Hematopoietic multipotent progenitor cell treated with erythropoietin and hydrocortisone succinate and interleukin-3 and kit ligand, for 8 days (in vitro differentiated cells): ENCODE data around the gene KRCC1.

ENCODE experiments used
- DNase-seq: peaks from one replicate; pipeline ENCODE4 v3.0.0-alpha.2; 2015

KRCC1 gene

DNA sequence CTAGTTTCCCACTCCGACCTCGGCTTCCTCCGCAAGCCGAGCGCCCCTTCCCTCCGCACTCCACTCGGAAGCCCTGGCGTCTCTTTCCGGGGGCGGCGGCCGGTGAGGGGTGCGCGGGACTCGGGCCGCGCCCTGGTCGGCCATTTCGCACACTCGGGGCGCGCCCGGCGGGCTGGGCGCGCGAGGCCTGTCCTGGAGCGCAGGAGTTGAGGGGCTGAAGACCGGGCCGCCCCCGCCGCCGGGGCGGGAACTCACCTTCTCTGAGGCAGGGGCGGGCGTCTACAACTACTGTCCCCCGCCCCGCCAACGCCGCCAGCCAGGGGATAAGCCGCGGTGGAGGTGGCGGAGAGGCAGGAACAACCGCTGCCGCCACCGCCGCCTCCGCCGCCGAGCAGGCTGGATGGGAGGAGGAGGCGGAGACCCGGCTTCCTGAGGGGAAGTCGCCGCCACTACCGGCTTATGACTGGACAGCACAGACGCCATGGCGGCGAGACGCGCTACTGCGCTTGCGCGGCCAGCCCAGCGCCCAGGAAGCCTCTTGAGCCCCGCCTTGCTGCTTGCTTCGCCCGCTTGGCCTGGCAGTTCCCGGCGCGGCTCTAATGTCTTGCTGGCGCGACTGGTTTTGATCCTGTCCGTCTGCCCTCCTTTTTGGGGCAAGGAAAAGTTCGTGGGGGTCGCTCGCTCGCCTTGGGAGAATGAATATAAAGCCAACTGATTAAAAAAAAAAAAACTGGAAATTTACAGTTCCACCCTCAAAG lies at the start of gene KRCC1:
Gene KRCC1 (minus strand): TSS at position 413 of the 758 bp plus-strand sequence. CDS start 27,220 bp downstream, outside the sequence.
- peak; percentile 95 for DNase-seq

DNA sequence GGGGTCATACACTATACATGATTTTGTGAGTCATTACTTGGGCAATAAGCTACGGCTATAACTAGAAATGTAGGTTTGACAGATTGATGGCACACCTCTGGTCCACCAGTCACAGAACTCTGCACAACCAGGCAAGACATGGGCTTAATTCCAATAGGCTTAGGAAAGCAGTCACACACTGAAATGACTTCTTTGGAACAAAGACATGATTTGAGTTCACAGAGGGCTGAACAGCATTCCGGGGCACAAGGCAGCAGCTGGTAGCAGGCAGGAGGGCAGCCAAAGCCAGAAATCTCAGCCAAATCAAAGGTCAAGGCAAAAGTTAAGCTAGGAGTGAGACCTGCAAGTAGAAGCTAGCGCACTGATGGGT lies 44.9 kb upstream of the KRCC1 start:
- DNase-seq: no peak

DNA sequence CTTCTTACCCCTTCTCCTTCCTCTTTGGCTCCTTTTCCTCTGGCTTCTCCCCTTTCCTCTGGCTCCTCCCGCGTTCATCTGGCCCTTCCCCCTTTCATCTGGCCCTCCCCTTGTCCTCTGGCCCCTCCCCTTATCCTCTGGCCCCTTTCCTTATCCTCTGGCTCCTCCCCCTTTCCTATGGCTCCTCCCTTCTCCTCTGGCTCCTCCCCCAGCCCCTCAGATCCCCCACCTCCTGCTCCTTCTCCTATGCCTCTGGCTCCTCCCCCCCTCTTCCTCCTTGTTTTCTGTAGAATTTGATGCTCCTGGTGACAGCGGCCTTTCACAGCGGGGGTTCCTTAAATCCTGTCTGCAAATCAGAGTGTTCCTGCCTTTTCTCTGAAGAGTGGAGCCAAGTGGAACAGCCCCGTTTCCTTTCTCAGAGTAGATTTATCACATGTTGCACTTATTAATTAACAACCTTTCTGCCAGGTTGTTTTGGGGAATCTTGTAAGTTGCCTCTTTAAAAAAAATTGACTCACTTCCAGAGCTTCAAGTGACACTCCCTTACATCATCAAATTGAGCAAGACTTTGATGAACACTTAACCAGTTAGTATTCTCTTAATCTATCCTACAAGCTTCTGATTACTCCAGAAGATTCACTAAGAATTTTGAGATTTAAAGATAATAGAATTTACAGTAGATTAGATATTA lies 44.4 kb upstream of the KRCC1 start:
- DNase-seq: no peak

DNA sequence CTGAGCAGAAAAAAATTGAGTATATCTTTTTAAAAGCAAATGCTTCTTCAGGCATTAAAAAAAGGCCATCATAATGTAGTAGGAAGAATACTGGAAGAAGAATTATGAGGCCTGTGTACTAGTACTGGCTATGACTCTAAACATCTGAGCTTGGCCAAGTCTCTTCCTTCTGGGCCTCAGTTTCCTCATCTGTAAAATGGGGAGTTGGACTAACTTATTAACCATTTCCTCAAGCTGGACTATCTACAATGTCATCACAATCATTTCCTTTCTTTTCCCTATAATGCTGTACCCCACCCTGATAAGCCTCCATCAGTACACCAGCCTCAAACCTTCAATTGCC lies 42.9 kb upstream of the KRCC1 start:
- DNase-seq: no peak

DNA sequence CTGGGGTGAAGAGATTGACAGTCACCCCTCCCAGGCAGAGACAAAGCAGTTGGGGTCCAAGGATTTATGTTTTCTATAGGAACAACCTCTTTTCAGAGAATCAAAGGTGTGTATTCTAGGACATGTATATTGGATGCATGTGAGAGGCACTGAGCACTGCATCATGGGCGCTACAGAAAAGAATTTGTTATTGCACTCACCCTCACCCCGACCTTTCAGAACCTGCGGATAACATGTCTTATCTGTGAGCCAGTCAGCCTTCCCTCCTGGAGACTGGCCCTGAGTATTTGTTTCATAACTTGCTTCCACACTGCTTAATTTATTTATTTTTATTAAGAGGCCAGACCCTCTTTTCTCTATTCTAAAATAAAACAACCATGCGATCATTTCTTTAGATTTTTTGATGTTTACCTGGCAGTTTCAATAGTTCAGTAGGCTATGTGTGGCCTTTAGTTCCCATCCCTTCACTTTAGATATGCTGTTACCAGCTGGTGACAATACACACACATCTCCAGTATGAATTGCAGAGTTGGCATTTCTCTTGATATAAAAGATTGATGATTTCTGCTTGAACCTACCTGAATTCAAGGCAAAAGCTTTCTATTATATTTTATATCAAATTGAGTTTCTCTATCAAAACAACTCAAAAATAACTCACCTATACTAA lies 42.4 kb upstream of the KRCC1 start:
- no peak for DNase-seq

DNA sequence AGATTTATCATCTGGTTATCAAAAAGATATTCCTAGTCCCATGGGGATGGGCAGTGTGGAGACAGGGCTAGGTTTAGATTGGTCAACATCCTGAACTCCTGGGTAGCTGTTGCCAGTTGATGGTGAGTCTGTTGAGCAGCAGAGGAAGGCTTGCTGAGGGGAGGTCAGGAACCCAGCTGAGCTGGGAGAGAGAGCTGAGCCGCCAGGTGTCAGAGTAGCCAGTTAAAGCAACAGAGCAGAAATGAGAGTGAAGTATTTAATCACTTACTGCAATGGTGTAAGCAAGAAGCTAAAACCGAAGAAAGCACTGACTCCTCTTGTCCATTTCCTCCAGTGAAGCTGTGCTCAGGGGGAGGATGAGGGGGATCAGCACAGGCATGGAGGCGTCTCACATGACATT lies 41.6 kb upstream of the KRCC1 start:
- DNase-seq: no peak

DNA sequence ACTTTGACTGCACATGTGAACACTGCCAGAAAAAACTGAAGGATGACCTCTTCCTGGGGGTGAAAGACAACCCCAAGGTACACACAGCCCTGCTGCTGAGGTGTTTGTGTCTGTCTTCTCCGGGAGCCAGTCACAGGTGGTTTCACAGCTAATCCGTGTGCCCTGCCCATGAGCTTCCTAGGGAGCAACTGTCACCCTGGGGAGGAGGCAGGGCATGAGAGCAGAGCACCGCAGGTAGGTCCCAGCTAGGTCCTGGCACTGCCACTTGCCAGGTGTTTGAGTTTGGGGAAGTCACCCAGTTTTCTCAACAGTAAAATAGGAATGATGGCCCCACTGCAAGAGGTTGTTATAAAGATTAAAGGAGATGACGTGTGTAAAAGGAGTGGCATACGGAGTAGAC lies 41.1 kb upstream of the KRCC1 start:
- DNase-seq: no peak

DNA sequence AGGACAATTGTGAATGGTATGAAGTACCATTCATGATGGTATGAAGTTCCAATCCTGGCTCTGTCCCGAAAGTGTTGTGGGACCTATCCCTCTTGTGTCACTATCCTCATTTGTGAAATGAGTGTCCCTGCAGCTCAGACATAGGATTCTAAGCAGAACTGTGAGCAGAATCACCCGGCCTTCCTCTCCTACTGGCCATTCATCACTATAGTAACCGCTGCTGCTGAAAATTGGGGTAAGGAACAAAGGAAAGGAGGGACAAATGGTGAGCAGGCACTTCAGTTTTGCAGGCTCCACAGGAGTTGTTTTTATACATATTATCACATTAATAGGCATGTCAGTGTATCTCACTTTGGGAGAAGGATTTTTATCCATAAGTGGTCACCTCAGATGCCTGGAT lies 39.4 kb upstream of the KRCC1 start:
- DNase-seq: no peak

DNA sequence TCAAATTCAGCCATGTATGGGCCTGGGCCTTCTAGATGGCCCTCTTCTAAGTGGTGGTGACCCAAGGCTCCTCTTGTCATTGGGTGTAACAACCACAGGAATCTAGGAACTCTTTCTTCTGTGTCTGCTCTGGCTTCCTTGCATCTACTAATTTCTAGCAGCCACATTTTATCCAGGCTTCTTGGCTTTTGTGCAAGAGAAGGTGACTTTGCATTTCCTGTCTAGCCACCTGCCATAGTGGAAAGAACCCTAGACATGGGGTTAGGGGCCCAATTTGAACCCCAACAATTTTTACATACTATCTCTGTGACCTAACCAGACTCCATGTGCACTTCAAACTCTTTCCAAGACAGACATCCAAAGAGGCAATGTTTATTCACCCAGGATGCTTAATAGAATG lies 37.2 kb upstream of the KRCC1 start:
- no peak for DNase-seq

DNA sequence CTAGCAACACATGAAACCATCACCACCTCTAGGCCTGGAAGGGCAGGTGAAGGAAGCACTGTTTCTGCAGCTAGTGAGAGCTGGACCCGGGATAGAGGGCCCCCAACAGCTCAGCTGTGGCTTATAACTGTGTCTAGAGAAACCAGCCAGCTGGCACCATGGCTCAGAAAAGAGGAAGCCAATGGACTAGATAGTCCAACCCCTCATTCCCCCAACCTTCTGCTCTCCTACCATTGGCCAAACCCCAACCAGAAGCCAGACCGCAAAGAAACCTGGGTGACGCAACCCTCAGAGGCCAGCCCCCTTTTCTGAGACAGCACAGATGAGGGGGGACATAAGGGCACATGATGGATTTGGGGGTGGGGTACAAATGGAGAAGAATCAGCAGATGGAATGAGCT lies 36.4 kb upstream of the KRCC1 start:
- DNase-seq: no peak

DNA sequence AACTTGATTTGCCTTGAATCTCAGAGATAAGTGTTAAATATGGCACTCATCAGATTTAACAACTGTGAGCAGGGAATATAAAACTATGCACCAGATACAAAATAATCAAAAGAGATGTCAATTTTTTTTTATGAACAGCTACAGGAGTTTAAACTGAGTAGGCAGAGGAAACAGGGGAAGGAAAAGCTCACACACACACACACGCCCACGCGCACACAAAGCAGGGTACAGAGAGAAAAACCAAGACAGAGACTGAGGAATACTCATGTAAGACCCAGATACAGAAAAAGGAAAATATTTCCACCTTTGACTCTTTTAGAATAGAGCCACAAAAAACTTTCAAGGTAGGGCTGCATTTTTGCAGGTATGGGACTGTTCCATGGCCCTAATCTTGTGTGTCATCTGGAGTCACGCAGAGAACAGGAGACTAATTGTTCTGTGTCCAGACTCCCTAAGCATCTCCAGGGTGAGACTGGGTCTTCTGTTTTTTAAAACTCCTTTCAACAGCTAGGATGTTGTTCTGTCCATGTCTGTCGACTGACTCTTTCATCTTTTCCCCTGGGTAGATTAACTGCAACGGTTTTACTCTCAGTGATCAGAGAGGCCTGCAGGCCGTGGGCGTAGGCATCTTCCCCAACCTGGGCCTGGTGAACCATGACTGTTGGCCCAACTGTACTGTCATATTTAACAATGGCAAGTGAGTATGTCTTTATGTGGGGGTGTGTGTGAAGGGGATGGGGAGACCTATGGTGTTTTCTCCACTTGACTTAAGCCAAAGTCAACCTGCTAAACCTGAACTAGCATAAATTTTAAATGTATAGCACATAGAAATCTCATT lies 35.1 kb upstream of the KRCC1 start:
- no peak for DNase-seq

DNA sequence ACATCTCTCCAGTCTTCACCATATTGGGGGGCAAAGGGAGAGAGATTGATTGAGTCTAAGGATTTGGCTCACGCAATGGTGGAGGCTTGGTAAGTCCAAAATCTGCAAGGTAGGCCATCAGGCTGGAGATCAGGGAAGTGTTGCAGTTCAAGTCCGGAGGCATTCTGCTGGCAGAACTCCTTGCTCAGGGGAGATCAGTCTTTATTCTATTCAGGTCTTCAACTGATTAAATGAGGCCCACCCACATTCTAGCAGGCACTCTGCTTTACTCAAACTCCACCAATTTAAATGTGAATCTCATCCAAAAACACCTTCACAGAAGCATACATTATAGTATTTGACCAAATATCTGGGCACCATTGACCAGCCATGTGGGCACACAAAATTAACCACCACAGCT lies 33.4 kb upstream of the KRCC1 start:
- DNase-seq: no peak

DNA sequence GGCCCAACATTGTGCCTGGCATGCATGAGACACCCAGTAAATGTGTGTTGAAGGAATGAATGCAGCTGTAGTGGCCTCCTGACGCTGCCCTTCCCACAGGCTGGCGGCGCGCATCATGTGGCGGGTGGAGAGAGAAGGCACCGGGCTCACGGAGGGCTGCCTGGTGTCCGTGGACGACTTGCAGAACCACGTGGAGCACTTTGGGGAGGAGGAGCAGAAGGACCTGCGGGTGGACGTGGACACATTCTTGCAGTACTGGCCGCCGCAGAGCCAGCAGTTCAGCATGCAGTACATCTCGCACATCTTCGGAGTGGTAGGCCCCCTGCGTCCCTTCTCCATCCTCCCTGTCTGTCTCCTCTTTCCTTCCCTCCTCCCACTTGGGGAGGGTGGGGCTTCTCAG lies 32.2 kb upstream of the KRCC1 start:
- DNase-seq: no peak

DNA sequence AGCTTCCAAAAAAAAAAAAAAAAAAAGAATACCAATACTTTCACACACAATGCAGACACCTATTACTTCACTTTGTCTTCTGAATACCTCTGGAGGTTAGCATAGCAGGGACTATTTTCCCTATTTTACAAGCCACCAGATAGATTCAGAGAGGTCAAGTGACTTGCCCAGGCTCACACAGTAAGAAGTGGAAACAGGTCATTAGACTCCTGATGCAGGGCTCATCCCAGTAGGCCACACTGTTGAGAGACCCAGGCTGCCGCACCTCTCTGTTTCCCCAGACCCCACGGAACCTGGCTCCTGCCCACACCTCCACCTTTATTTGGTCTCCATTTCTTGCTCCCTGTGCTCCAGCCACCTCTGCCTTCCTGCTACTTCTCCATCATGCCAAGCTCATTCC lies 31.5 kb upstream of the KRCC1 start:
- DNase-seq: no peak

DNA sequence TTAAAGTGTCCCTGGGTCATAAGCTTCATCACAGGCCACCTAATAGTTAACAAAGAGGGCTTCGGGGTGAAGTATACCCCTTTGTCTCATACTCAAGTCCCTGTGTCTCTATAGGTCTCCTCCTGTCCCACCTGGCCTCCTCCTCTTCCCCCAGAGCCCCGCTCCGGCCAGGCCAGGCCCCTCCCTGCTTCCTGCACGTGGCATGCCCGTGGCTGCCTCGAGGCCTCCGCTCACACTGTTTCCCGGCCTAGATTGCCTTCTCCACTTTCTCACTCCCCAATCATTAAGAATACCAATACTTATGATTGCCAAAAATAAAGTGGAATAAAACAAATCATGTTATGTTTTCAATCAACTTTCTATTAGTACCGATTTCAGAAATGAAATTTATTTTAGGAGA lies 30.8 kb upstream of the KRCC1 start:
- no peak for DNase-seq

DNA sequence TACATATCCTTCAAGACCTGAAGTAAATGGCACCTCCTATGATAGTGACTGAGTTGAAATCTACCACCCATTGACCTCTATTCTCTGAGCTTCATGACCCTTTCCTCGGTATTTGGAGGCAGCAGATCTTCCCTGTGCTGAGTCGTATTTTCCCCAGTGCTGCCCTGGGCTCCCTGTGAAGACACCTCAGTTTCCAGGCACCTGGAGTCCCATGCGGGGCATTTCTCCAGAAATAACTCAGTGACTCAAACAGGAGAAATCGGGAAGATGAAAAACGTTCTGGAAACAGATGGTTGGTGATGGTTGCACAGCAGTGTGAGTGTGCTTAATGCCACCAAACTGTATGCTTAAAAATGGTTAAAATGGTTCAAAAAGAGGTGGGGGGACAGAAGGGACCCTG lies 30.0 kb upstream of the KRCC1 start:
- no peak for DNase-seq

DNA sequence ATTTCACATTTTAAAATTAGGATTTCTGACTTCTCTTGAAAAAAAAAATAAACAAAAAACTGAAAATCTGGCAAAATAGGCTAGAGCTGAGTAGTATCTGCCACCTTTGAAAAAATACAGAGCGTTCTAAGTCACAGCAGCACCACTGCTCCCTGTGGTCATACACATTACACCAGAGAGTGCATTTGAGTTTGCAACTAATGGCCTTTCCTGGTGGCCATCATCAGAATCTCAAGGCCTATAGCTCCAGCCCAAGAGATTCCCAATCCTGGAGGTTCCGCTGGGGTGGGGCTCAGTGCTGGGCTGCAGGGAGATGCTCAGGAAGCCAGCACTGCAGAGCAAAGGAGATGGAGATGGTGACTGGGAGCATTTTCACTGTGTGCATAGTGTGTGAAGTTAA lies 29.5 kb upstream of the KRCC1 start:
- DNase-seq: no peak

DNA sequence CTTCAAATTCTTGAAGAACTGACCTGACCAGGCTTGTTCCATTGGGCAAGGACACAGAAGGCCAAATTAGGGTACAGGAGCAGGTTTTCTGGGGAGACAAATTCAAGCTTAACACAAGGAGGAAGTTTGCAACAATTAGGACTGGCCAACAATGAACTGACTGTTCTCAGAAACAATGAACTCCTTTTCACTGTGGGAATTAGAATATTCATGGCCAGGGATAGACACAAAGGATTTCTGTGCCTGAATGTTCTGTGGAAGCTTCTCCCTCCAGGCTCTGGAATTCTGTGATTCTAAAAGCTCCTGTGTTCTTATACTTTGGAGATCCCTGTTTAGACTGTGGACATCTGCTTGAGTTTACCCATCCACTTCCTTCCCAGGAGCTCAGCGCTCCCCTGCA lies 27.2 kb upstream of the KRCC1 start:
- DNase-seq: no peak

DNA sequence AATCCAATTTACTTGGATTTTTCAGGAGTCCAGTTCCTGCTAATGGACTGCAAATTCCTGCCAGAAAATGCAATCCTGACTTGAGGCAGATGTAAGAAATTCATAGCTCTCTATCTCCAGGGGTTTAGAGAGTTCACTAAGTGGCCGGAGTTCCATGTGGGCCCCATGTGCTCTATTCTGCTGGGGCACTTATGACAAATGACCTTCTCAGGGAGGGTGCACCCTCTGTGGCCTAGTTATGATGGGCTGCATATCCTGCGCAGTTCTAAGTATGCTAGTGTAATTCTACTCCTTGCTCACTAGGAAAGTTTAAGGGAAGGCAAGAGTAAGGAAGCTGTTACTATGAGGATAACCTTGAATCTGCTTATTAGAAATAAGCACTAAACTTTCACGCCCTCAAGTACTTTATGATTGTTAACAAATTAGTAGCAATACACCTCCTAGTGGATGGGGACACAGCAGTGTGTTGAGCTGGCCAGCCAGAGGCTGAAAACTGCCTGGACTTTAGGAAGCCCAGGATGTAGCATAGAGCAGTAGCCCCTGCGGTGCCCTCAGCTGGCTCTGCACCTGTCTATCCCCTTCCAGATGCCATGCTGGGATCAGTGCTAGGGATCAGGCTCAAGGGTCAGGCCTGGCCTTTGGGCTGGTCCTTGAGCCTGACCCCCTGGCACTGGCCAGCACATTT lies 26.5 kb upstream of the KRCC1 start:
- no peak for DNase-seq

DNA sequence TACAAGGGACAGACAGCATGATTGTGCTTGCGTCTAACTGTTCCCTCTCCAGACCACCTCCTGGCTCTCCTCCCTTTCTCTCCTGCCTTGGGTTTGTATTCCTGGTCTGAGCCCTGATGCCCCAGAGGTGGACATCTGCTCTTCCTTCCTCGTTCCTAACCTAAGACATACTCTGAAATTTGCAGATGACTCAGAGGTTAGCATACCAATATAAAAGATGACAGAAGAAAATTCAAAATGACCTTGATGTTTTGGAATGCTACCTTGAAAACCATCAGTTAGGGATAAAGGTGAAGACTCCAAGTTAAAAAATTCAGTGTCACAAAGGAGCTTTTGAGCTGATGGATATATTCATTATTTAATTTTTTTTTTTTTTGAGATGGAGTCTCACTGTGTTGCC lies 25.0 kb upstream of the KRCC1 start:
- no peak for DNase-seq

DNA sequence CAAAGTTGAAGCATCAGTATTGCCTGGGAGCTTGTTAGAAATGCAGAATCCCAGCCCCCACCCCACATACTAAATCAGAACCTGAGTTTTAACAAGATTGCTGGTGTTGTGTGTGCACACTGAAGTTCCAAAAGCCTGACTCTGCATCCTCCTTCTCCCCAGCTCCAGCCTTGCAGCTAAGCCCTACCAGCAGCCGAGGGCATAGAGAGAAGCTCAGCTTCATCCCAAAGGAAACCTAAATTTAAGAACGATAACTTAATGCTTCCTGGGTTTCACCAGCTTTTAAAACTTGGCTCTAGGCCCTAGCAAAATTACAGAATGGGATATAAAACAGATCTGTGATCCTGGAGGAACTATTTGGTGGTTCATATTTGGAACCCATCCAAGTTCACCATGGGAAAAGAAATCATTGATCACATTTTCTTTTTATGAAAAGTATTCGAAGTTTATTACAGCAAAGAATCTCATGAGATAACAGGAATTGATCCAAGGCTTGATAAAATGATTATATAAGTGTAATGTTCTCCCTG lies 23.1 kb upstream of the KRCC1 start:
- DNase-seq: no peak

DNA sequence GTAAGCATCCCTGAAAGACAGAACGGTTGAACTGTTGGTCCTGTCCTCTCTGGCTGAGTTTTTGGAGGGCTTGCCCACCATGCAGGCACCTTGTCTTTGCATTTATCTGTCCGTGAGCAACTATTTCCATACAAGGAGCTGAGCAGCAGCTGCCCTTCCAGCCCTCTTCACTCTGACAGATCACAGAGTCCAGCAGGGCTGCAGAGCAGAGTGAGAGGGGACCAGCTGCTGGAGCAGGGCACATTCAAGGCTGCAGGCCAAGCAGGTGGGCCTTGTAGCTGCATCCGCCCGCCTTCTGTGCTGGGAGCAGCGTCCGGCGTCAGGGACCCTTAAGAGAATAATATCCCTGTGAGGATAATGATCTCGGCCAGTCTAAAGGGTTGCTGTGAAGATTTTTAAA lies 21.5 kb upstream of the KRCC1 start:
- DNase-seq: no peak

DNA sequence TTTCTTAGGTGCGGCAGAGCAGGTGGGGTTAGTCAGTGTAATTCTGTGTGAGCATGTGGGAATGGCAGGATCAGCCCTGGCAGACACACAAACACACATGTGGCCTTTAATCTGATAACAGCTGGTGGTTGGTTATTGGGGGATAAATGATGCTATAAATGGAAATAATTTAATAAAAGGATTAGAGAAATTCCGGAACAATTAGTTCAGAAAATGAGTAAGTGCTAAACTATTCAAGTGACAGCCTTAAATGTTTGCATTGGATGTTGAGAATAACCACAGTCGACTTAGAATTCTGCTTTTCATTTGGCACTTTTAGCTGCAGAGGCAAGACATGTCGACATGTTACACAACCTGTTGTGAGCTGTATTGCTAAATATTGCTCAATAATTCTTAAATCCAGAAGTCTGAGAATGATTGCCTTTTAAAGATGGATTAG lies 19.3 kb upstream of the KRCC1 start:
- DNase-seq: no peak
